ENCODE results near the gene IPO9.

The IPO9 gene

GRCh38 chr1:201828820-201829774, at the start of gene IPO9:
Gene IPO9 (plus strand): TSS chr1:201829157. CDS start chr1:201829210, 53 bp downstream.
- Mint-ChIP-seq H3K36me3 (ENCODE audit: low read depth) (peaks cover 19% of the 10 kb centered on the region), H3K27me3 (no peaks in the 10 kb centered on the region), H3K4me1 (peaks cover 44% of the 10 kb centered on the region), H3K4me3 (peak within 1 kb of the TSS; percentile 92), H3K27ac (peak within 1 kb of the TSS; percentile 97), H3K9me3 (no peaks in the 10 kb centered on the region)
- peak; percentile 98 for DNase-seq
- peak; percentile 90 for ATAC-seq

- Mint-ChIP-seq H3K9me3 (no peaks in the 10 kb centered on the region), H3K4me3 (no peak overlapping the region), H3K36me3 (ENCODE audit: low read depth) (no peaks in the 10 kb centered on the region), H3K27me3 (no peaks in the 10 kb centered on the region), H3K27ac (no peak overlapping the region), H3K4me1 (no peaks in the 10 kb centered on the region)
- ATAC-seq (no peak), DNase-seq (no peak)
Measured at GRCh38 chr1:201779351-201779880, 49.5 kb upstream of the IPO9 start.

GRCh38 chr1:201780952-201781351, 48.0 kb upstream of the IPO9 start:
- ATAC-seq (no peak), DNase-seq (no peak)
- no peaks in the 10 kb centered on the region for H3K27me3 Mint-ChIP-seq
- no peaks in the 10 kb centered on the region for H3K9me3 Mint-ChIP-seq
- H3K4me1 Mint-ChIP-seq, result no peaks in the 10 kb centered on the region
- H3K36me3 Mint-ChIP-seq (ENCODE audit: low read depth), result no peaks in the 10 kb centered on the region
- H3K4me3 Mint-ChIP-seq, result no peak overlapping the region
- H3K27ac Mint-ChIP-seq, result no peak overlapping the region

GRCh38 chr1:201781437-201781836, 47.5 kb upstream of the IPO9 start:
- no peaks in the 10 kb centered on the region for H3K27me3 Mint-ChIP-seq
- H3K9me3 Mint-ChIP-seq, result no peaks in the 10 kb centered on the region
- DNase-seq (no peak), ATAC-seq (no peak)
- no peak overlapping the region for H3K27ac Mint-ChIP-seq
- no peak overlapping the region for H3K4me3 Mint-ChIP-seq
- H3K36me3 Mint-ChIP-seq (ENCODE audit: low read depth), result no peaks in the 10 kb centered on the region
- no peaks in the 10 kb centered on the region for H3K4me1 Mint-ChIP-seq

- no peaks in the 10 kb centered on the region for H3K27me3 Mint-ChIP-seq
Measured at GRCh38 chr1:201782353-201782752, 46.6 kb upstream of the IPO9 start.

GRCh38 chr1:201783058-201783457, 45.9 kb upstream of the IPO9 start:
- ATAC-seq, result no peak
- no peak for DNase-seq
- no peak overlapping the region for H3K27ac Mint-ChIP-seq
- no peaks in the 10 kb centered on the region for H3K27me3 Mint-ChIP-seq
- no peaks in the 10 kb centered on the region for H3K36me3 Mint-ChIP-seq (ENCODE audit: low read depth)
- no peaks in the 10 kb centered on the region for H3K9me3 Mint-ChIP-seq
- H3K4me1 Mint-ChIP-seq, result no peaks in the 10 kb centered on the region
- H3K4me3 Mint-ChIP-seq, result no peak overlapping the region

More at GRCh38 chr1:201782353-201782752, 46.6 kb upstream of the IPO9 start:
- ATAC-seq (no peak), DNase-seq (no peak)
- Mint-ChIP-seq H3K4me1 (no peaks in the 10 kb centered on the region), H3K36me3 (ENCODE audit: low read depth) (no peaks in the 10 kb centered on the region), H3K27ac (no peak overlapping the region), H3K9me3 (no peaks in the 10 kb centered on the region), H3K4me3 (no peak overlapping the region)

- no peak overlapping the region for H3K27ac Mint-ChIP-seq
- DNase-seq, result no peak
- no peaks in the 10 kb centered on the region for H3K9me3 Mint-ChIP-seq
- no peaks in the 10 kb centered on the region for H3K27me3 Mint-ChIP-seq
- H3K4me1 Mint-ChIP-seq, result no peaks in the 10 kb centered on the region
- no peak for ATAC-seq
- H3K4me3 Mint-ChIP-seq, result no peak overlapping the region
- no peaks in the 10 kb centered on the region for H3K36me3 Mint-ChIP-seq (ENCODE audit: low read depth)
Measured at GRCh38 chr1:201783572-201783971, 45.4 kb upstream of the IPO9 start.

GRCh38 chr1:201785291-201785690, 43.7 kb upstream of the IPO9 start:
- Mint-ChIP-seq H3K27ac (no peak overlapping the region), H3K4me3 (no peak overlapping the region), H3K27me3 (no peaks in the 10 kb centered on the region), H3K36me3 (ENCODE audit: low read depth) (no peaks in the 10 kb centered on the region), H3K9me3 (no peaks in the 10 kb centered on the region), H3K4me1 (no peaks in the 10 kb centered on the region)
- ATAC-seq, result no peak
- no peak for DNase-seq

GRCh38 chr1:201786824-201787223, 42.1 kb upstream of the IPO9 start:
- DNase-seq (no peak), ATAC-seq (no peak)
- H3K4me3 Mint-ChIP-seq, result no peak overlapping the region
- peaks cover 3% of the 10 kb centered on the region for H3K4me1 Mint-ChIP-seq
- H3K27ac Mint-ChIP-seq, result no peak overlapping the region
- no peaks in the 10 kb centered on the region for H3K9me3 Mint-ChIP-seq
- H3K27me3 Mint-ChIP-seq, result no peaks in the 10 kb centered on the region
- H3K36me3 Mint-ChIP-seq (ENCODE audit: low read depth), result no peaks in the 10 kb centered on the region

GRCh38 chr1:201788296-201788695, 40.7 kb upstream of the IPO9 start:
- H3K9me3 Mint-ChIP-seq, result no peaks in the 10 kb centered on the region
- H3K4me1 Mint-ChIP-seq, result peaks cover 3% of the 10 kb centered on the region
- DNase-seq (no peak), ATAC-seq (no peak)
- H3K4me3 Mint-ChIP-seq, result no peak overlapping the region
- H3K27me3 Mint-ChIP-seq, result no peaks in the 10 kb centered on the region
- H3K27ac Mint-ChIP-seq, result no peak overlapping the region
- H3K36me3 Mint-ChIP-seq (ENCODE audit: low read depth), result no peaks in the 10 kb centered on the region

- H3K4me3 Mint-ChIP-seq, result no peak overlapping the region
- no peak overlapping the region for H3K27ac Mint-ChIP-seq
- DNase-seq (no peak), ATAC-seq (no peak)
- H3K36me3 Mint-ChIP-seq (ENCODE audit: low read depth), result no peaks in the 10 kb centered on the region
- no peaks in the 10 kb centered on the region for H3K9me3 Mint-ChIP-seq
- peaks cover 3% of the 10 kb centered on the region for H3K4me1 Mint-ChIP-seq
- no peaks in the 10 kb centered on the region for H3K27me3 Mint-ChIP-seq
Measured at GRCh38 chr1:201789245-201789644, 39.7 kb upstream of the IPO9 start.

GRCh38 chr1:201790261-201790660, 38.7 kb upstream of the IPO9 start:
- Mint-ChIP-seq H3K9me3 (no peaks in the 10 kb centered on the region), H3K36me3 (ENCODE audit: low read depth) (no peaks in the 10 kb centered on the region), H3K4me3 (no peak overlapping the region), H3K27ac (no peak overlapping the region), H3K4me1 (peaks cover 3% of the 10 kb centered on the region), H3K27me3 (no peaks in the 10 kb centered on the region)
- ATAC-seq, result no peak
- no peak for DNase-seq

GRCh38 chr1:201791051-201791778, 37.7 kb upstream of the IPO9 start:
- no peak overlapping the region for H3K27ac Mint-ChIP-seq
- peaks cover 3% of the 10 kb centered on the region for H3K4me1 Mint-ChIP-seq
- no peak for ATAC-seq
- no peaks in the 10 kb centered on the region for H3K36me3 Mint-ChIP-seq (ENCODE audit: low read depth)
- H3K27me3 Mint-ChIP-seq, result no peaks in the 10 kb centered on the region
- H3K9me3 Mint-ChIP-seq, result no peaks in the 10 kb centered on the region
- no peak overlapping the region for H3K4me3 Mint-ChIP-seq
- DNase-seq, result no peak

GRCh38 chr1:201791779-201792173, 37.2 kb upstream of the IPO9 start:
- no peak overlapping the region for H3K27ac Mint-ChIP-seq
- DNase-seq (peak; percentile 8), ATAC-seq (no peak)
- H3K4me3 Mint-ChIP-seq, result no peak overlapping the region
- H3K4me1 Mint-ChIP-seq, result peaks cover 3% of the 10 kb centered on the region
- no peaks in the 10 kb centered on the region for H3K36me3 Mint-ChIP-seq (ENCODE audit: low read depth)
- H3K27me3 Mint-ChIP-seq, result no peaks in the 10 kb centered on the region
- H3K9me3 Mint-ChIP-seq, result no peaks in the 10 kb centered on the region

Data from activated naive CD8-positive, alpha-beta T cell treated with anti-CD3 and anti-CD28 coated beads, Interleukin-2, amount 50 U/mL, for 24 hours (primary cell).